Astrocyte (in vitro differentiated cells and primary cell): ENCODE results near the gene ADAM22. TPM values are rescaled to one million over a fixed set of nuclear protein-coding genes. Genes with fewer than 3 reads are reported as not detected.
"Not testable (repeated sequence)": the region's sequence is repeated elsewhere in the genome, so short reads cannot be mapped to it uniquely, and the experiment has no call there.

Experiments used
- DNase-seq: peaks from one replicate; pipeline ENCODE4 v3.0.0-alpha.2; 2010; ENCODE audit warnings: low read depth
- FAIRE-seq: peaks from 2 replicates; lab custom pipeline; 2011; peaks lifted over from hg19 to GRCh38; lab: Jason Lieb, UNC
- H2AFZ ChIP-seq: 2 replicates; pipeline ENCODE4 v1.6.0; 2012; ENCODE audit warnings: low read depth, low read length, inconsistent platforms
- H3K27ac ChIP-seq: 2 replicates; pipeline ENCODE4 v1.5.1; 2011; ENCODE audit warnings: low read depth, low read length, inconsistent platforms
- H3K27me3 ChIP-seq: 2 replicates; pipeline ENCODE4 v1.6.0; 2011; ENCODE audit warnings: low read length, inconsistent platforms; ENCODE audit not compliant: insufficient read depth
- H3K36me3 ChIP-seq: 2 replicates; pipeline ENCODE4 v1.5.1; 2011; ENCODE audit warnings: low read length, inconsistent platforms; ENCODE audit not compliant: insufficient read depth
- H3K4me1 ChIP-seq: 2 replicates; pipeline ENCODE4 v1.5.1; 2011; ENCODE audit warnings: low read length, inconsistent platforms; ENCODE audit not compliant: insufficient read depth
- H3K4me2 ChIP-seq: 2 replicates; pipeline ENCODE4 v1.6.0; 2012; ENCODE audit warnings: low read length, inconsistent platforms
- H3K4me3 ChIP-seq: 2 replicates; pipeline ENCODE4 v1.5.1; 2011; ENCODE audit warnings: low read depth, mild to moderate bottlenecking, low read length, inconsistent platforms; ENCODE audit not compliant: insufficient read depth
- H3K79me2 ChIP-seq: 2 replicates; pipeline ENCODE4 v1.6.0; 2012; ENCODE audit warnings: mild to moderate bottlenecking, low read length, inconsistent platforms; ENCODE audit not compliant: insufficient read depth
- H3K9ac ChIP-seq: 2 replicates; pipeline ENCODE4 v1.6.0; 2012; ENCODE audit warnings: mild to moderate bottlenecking, low read length, inconsistent platforms
- H3K9me3 ChIP-seq: 2 replicates; pipeline ENCODE4 v1.5.1; 2012; ENCODE audit warnings: low read depth, mild to moderate bottlenecking, low read length, inconsistent platforms; ENCODE audit not compliant: insufficient read depth
- H4K20me1 ChIP-seq: 2 replicates; pipeline ENCODE4 v1.6.0; 2012; ENCODE audit warnings: low read length, inconsistent platforms; ENCODE audit not compliant: insufficient read depth
- H3K27ac Mint-ChIP-seq: one replicate; pipeline ENCODE4 v1.8.0; 2021; ENCODE audit warnings: mild to moderate bottlenecking, mixed read lengths; ENCODE audit not compliant: unreplicated experiment
- H3K27me3 Mint-ChIP-seq: one replicate; pipeline ENCODE4 v1.8.0; 2021; ENCODE audit warnings: low read depth, mixed read lengths; ENCODE audit not compliant: unreplicated experiment
- H3K36me3 Mint-ChIP-seq: one replicate; pipeline ENCODE4 v1.8.0; 2021; ENCODE audit warnings: low read depth, mixed read lengths; ENCODE audit not compliant: unreplicated experiment
- H3K4me1 Mint-ChIP-seq: one replicate; pipeline ENCODE4 v1.8.0; 2021; ENCODE audit warnings: low read depth, mixed read lengths; ENCODE audit not compliant: unreplicated experiment
- H3K4me3 Mint-ChIP-seq: one replicate; pipeline ENCODE4 v1.8.0; 2021; ENCODE audit warnings: mild to moderate bottlenecking, moderate library complexity, mixed read lengths; ENCODE audit not compliant: unreplicated experiment
- H3K9me3 Mint-ChIP-seq: one replicate; pipeline ENCODE4 v1.8.0; 2021; ENCODE audit warnings: mild to moderate bottlenecking, mixed read lengths; ENCODE audit not compliant: unreplicated experiment
- EZH2 ChIP-seq: IDR thresholded peaks from 2 replicates; pipeline ENCODE4 v1.6.1; 2012; ENCODE audit warnings: mild to moderate bottlenecking, low read length, inconsistent platforms; ENCODE audit not compliant: insufficient read depth
- total RNA-seq: library from RNA; stranded (reverse); gene quantifications from 2 replicates; pipeline ENCODE4 v1.2.1, GENCODE V29; 2021
- TF ChIP-seq, protein P1 (sequence below): IDR thresholded peaks from 2 replicates; pipeline ENCODE4 v1.5.1; 2011; ENCODE audit warnings: low read depth, mild to moderate bottlenecking, inconsistent platforms, low read length, moderate library complexity; ENCODE audit not compliant: insufficient read depth

Gene ADAM22
- total RNA-seq, 1 donor from 2014 or later: 1.5 TPM

DNA sequence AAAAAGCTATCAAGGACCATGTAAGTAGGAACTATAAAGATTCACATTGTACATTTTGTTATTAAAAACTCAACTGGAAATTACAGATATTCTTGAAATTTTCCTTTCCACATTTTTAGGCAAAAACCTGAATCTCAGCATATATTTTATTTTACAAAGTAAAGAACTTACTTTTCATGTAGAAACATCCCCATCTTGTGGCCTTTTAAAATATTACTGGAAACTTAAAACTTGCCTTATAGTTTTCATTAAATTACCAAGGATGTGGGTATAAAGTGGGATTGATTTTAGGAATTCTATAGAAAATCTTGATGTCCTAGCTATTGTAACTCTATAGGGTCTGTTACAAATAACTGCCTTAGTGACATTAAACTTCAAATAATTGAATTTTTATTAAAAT is 47.2 kb upstream of the ADAM22 start:
- Mint-ChIP-seq H3K4me3 (no peak overlapping the region), H3K4me1 (no peaks in the 10 kb centered on the region), H3K27me3 (no peaks in the 10 kb centered on the region), H3K9me3 (no peaks in the 10 kb centered on the region), H3K36me3 (no peaks in the 10 kb centered on the region), H3K27ac (no peak overlapping the region)
- no peak overlapping the region for H3K4me3 ChIP-seq
- TF ChIP-seq, protein P1, sequence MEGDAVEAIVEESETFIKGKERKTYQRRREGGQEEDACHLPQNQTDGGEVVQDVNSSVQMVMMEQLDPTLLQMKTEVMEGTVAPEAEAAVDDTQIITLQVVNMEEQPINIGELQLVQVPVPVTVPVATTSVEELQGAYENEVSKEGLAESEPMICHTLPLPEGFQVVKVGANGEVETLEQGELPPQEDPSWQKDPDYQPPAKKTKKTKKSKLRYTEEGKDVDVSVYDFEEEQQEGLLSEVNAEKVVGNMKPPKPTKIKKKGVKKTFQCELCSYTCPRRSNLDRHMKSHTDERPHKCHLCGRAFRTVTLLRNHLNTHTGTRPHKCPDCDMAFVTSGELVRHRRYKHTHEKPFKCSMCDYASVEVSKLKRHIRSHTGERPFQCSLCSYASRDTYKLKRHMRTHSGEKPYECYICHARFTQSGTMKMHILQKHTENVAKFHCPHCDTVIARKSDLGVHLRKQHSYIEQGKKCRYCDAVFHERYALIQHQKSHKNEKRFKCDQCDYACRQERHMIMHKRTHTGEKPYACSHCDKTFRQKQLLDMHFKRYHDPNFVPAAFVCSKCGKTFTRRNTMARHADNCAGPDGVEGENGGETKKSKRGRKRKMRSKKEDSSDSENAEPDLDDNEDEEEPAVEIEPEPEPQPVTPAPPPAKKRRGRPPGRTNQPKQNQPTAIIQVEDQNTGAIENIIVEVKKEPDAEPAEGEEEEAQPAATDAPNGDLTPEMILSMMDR: peak; percentile 33
- no peak for TF ChIP-seq EZH2
- no peaks in the 10 kb centered on the region for H4K20me1 ChIP-seq
- H3K27me3 ChIP-seq: no peaks in the 10 kb centered on the region
- peaks cover 49% of the 10 kb centered on the region for H3K79me2 ChIP-seq
- no peaks in the 10 kb centered on the region for H3K36me3 ChIP-seq
- DNase-seq (peak; percentile 18), FAIRE-seq (no peak)
- H3K27ac ChIP-seq: no peak overlapping the region
- no peaks in the 10 kb centered on the region for H3K9me3 ChIP-seq
- no peak overlapping the region for H3K9ac ChIP-seq
- no peaks in the 10 kb centered on the region for H3K4me1 ChIP-seq
- H3K4me2 ChIP-seq: no peak overlapping the region
- H2AFZ ChIP-seq: no peak overlapping the region

- DNase-seq (no peak), FAIRE-seq (no peak)
- Histone ChIP-seq H3K4me2 (no peak overlapping the region), H3K36me3 (peaks cover 6% of the 10 kb centered on the region), H3K27ac (no peak overlapping the region), H4K20me1 (no peaks in the 10 kb centered on the region), H3K4me3 (no peak overlapping the region), H2AFZ (no peak overlapping the region), H3K9me3 (no peaks in the 10 kb centered on the region), H3K9ac (no peak overlapping the region), H3K4me1 (no peaks in the 10 kb centered on the region), H3K27me3 (no peaks in the 10 kb centered on the region), H3K79me2 (peaks cover 37% of the 10 kb centered on the region)
- TF ChIP-seq, protein P1: no peak
- no peak for TF ChIP-seq EZH2
- H3K27me3 Mint-ChIP-seq: no peaks in the 10 kb centered on the region
- no peaks in the 10 kb centered on the region for H3K4me1 Mint-ChIP-seq
- no peaks in the 10 kb centered on the region for H3K9me3 Mint-ChIP-seq
- peaks cover 3% of the 10 kb centered on the region for H3K36me3 Mint-ChIP-seq
- H3K4me3 Mint-ChIP-seq: no peak overlapping the region
- H3K27ac Mint-ChIP-seq: no peak overlapping the region
Observed at GRCh38 chr7:87895363-87895762, 38.7 kb upstream of the ADAM22 start.

GRCh38 chr7:87899255-87899654 is 34.8 kb upstream of the ADAM22 start:
- H3K9me3 Mint-ChIP-seq: no peaks in the 10 kb centered on the region
- no peak for DNase-seq
- Histone ChIP-seq H3K27me3 (no peaks in the 10 kb centered on the region), H4K20me1 (no peaks in the 10 kb centered on the region), H3K4me3 (no peak overlapping the region), H3K27ac (no peak overlapping the region), H3K9me3 (no peaks in the 10 kb centered on the region), H2AFZ (no peak overlapping the region), H3K79me2 (peaks cover 6% of the 10 kb centered on the region), H3K4me1 (no peaks in the 10 kb centered on the region), H3K36me3 (peaks cover 6% of the 10 kb centered on the region), H3K9ac (no peak overlapping the region), H3K4me2 (no peak overlapping the region)
- peaks cover 3% of the 10 kb centered on the region for H3K36me3 Mint-ChIP-seq
- H3K27ac Mint-ChIP-seq: no peak overlapping the region
- no peaks in the 10 kb centered on the region for H3K4me1 Mint-ChIP-seq
- FAIRE-seq: no peak
- TF ChIP-seq EZH2: no peak
- TF ChIP-seq, protein P1: no peak
- no peak overlapping the region for H3K4me3 Mint-ChIP-seq
- H3K27me3 Mint-ChIP-seq: no peaks in the 10 kb centered on the region

- not testable (repeated sequence) for H4K20me1 ChIP-seq, H2AFZ ChIP-seq, H3K36me3 ChIP-seq, H3K36me3 Mint-ChIP-seq, H3K4me1 Mint-ChIP-seq, H3K27ac Mint-ChIP-seq, H3K9me3 ChIP-seq, H3K4me3 ChIP-seq, H3K9me3 Mint-ChIP-seq, FAIRE-seq, H3K79me2 ChIP-seq, H3K4me3 Mint-ChIP-seq, H3K4me1 ChIP-seq, DNase-seq, H3K27me3 Mint-ChIP-seq, H3K4me2 ChIP-seq, H3K9ac ChIP-seq, H3K27me3 ChIP-seq, H3K27ac ChIP-seq
Observed at GRCh38 chr7:87907136-87907906, 26.7 kb upstream of the ADAM22 start.
